ENCODE measurements around the gene ACBD5. TPM values are rescaled to one million over a fixed set of nuclear protein-coding genes. Genes with fewer than 3 reads are reported as not detected.

The ACBD5 gene
- total RNA-seq, 1 donor from 2014 or later, result 27.9 TPM

DNA sequence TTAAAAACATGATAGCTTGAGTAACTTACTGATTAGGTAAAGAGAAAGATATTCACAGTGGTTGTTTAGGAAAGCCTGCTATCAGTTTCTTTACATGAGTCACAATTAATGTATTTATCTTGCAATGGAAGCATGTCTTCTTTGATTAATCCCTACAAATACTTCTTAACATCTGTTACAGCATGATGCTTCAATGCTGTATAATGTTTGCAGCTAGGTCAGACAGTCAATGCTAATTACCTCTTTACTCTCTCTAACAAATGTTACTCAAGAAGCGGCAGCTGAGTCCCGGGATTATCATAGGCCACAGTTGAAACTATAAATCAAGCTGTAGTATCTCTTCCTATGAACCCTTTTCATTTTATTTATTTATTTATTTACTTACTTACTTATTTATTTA lies 33.2 kb downstream of the ACBD5 start:
- Histone ChIP-seq H3K9me3 (no peaks in the 10 kb centered on the region), H3K27me3 (ENCODE audit: low read depth) (no peaks in the 10 kb centered on the region), H3K4me3 (no peak overlapping the region), H3K4me1 (no peaks in the 10 kb centered on the region), H3K36me3 (peaks cover 100% of the 10 kb centered on the region), H3K27ac (no peak overlapping the region)
- ATAC-seq (no peak), DNase-seq (no peak)
- intact Hi-C loops (cut with DNase I), result no loop called here
- TF ChIP-seq, protein P1, sequence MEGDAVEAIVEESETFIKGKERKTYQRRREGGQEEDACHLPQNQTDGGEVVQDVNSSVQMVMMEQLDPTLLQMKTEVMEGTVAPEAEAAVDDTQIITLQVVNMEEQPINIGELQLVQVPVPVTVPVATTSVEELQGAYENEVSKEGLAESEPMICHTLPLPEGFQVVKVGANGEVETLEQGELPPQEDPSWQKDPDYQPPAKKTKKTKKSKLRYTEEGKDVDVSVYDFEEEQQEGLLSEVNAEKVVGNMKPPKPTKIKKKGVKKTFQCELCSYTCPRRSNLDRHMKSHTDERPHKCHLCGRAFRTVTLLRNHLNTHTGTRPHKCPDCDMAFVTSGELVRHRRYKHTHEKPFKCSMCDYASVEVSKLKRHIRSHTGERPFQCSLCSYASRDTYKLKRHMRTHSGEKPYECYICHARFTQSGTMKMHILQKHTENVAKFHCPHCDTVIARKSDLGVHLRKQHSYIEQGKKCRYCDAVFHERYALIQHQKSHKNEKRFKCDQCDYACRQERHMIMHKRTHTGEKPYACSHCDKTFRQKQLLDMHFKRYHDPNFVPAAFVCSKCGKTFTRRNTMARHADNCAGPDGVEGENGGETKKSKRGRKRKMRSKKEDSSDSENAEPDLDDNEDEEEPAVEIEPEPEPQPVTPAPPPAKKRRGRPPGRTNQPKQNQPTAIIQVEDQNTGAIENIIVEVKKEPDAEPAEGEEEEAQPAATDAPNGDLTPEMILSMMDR (IDR thresholded peaks at IDR 0.05), result no peak

DNA sequence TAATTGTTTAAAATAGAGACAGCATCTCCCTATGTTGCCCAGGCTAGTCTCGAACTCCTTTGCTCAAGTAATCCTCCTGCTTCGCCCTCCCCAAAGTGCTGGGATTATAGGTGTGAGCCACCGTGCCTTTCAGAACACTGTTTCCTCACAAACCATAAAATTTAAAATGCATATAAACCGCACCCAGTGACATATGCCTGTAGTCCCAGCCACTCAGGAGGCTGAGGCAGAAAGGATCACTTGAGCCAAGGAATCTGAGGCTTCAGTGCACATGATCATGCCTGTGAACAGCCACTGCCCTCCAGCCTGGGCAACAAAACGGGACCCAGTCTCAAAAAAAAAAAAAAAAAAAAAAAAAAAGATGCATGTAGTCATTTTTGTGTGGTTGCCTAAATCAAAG lies 36.8 kb downstream of the ACBD5 start:
- DNase-seq (no peak), ATAC-seq (no peak)
- Histone ChIP-seq H3K4me1 (no peaks in the 10 kb centered on the region), H3K27ac (no peak overlapping the region), H3K9me3 (no peaks in the 10 kb centered on the region), H3K4me3 (no peak overlapping the region), H3K36me3 (peaks cover 97% of the 10 kb centered on the region), H3K27me3 (ENCODE audit: low read depth) (no peaks in the 10 kb centered on the region)
- TF ChIP-seq, protein P1 (IDR thresholded peaks at IDR 0.05), result no peak
- intact Hi-C loops (cut with DNase I), result no loop called here

DNA sequence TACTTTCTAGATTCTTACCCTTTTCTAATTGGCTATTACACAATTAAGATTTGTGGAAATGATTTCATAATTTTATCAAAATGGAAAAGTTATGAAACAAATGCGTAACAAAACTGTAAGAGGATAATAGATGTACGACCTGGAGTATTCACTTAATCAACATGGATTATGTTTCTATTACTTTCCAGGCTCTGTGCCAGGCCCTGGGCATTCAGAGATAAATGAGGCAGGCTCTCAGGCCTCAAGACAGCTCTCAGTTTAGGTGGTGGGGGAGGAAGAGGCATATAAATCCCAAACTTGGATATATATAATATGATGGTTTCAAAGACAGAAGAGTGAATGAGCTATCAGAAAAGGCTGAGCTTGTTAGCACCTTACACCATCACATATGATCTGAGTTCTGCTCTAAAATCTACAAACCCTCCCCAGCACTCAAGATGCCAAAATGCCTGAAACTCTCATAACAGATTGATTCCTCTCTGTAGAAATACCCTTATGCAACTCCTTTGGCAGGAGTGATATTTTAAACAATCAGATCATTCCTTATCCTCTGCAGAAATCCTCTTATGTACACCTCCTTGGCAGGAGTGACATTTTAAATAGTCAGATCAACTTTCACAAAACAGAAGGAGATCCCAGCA lies 42.5 kb downstream of the ACBD5 start:
- no peaks in the 10 kb centered on the region for H3K27me3 ChIP-seq (ENCODE audit: low read depth)
- intact Hi-C loops (cut with DNase I), result no loop called here
- H3K9me3 ChIP-seq, result no peaks in the 10 kb centered on the region
- H3K27ac ChIP-seq, result no peak overlapping the region
- TF ChIP-seq, protein P1 (IDR thresholded peaks at IDR 0.05), result no peak
- H3K4me3 ChIP-seq, result no peak overlapping the region
- ATAC-seq (no peak), DNase-seq (no peak)
- no peaks in the 10 kb centered on the region for H3K4me1 ChIP-seq
- H3K36me3 ChIP-seq, result peaks cover 76% of the 10 kb centered on the region

DNA sequence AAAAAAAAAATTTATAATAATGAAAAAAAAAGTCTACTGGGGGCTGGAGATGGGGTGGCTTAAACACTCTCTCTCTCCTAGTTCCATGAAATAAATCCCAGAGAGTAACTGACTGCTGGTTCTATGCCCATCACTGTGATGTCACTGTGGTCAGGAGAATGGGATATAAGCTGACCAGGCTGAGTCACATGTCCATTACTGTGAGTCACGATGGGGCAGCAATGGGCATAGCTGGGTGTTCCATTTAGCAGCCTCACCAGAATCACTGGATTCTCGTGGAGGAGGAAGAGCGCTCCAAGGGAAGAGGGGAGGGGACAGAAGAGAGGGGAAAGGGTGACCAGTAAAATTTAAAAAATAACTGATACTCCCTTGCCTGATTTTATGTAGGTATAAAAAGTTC lies 48.3 kb downstream of the ACBD5 start:
- H3K4me1 ChIP-seq, result no peaks in the 10 kb centered on the region
- H3K36me3 ChIP-seq, result peaks cover 35% of the 10 kb centered on the region
- no peak overlapping the region for H3K4me3 ChIP-seq
- H3K9me3 ChIP-seq, result no peaks in the 10 kb centered on the region
- intact Hi-C loops (cut with DNase I), result no loop called here
- peak; percentile 29 to 47 for ATAC-seq
- no peak for DNase-seq
- no peak overlapping the region for H3K27ac ChIP-seq
- no peaks in the 10 kb centered on the region for H3K27me3 ChIP-seq (ENCODE audit: low read depth)
- TF ChIP-seq, protein P1 (IDR thresholded peaks at IDR 0.05), result no peak

DNA sequence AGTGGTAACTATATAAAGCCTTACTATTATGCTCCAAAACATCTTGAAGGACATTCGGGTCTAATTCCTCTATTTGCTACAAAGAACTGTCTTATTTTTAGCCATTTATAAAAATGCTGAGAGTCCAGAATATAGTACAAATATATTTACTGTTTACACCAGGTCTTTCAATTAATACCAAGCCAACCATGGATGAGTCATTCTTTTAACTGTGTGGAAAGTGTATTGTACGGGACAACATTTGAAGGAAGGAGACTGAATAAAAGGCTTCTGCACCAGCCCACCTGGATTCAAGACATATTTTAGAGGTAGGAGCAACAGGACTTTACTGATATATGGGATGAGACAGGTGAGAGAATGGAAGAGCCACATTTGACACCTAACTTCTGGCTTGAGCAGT lies 50.1 kb downstream of the ACBD5 start:
- Histone ChIP-seq H3K4me1 (no peaks in the 10 kb centered on the region), H3K9me3 (no peaks in the 10 kb centered on the region), H3K27me3 (ENCODE audit: low read depth) (no peaks in the 10 kb centered on the region), H3K36me3 (peaks cover 35% of the 10 kb centered on the region), H3K4me3 (no peak overlapping the region), H3K27ac (no peak overlapping the region)
- no peak for ATAC-seq
- DNase-seq, result no peak
- TF ChIP-seq, protein P1 (IDR thresholded peaks at IDR 0.05), result no peak
- intact Hi-C loops (cut with DNase I), result no loop called here

Data from lower lobe of right lung (tissue), 2 donors.